ENCODE results near the gene BTD.

The BTD gene

GRCh38 chr3:15665510-15666150, 64.1 kb downstream of the BTD start:
- DNase-seq (ENCODE audit: low read depth in 2 of 2) = no peak

- no peak for DNase-seq (ENCODE audit: low read depth in 2 of 2)
Measured at GRCh38 chr3:15666277-15666676, 64.7 kb downstream of the BTD start.

- DNase-seq (ENCODE audit: low read depth in 2 of 2) = no peak
Measured at GRCh38 chr3:15667484-15667883, 65.9 kb downstream of the BTD start.

DNA sequence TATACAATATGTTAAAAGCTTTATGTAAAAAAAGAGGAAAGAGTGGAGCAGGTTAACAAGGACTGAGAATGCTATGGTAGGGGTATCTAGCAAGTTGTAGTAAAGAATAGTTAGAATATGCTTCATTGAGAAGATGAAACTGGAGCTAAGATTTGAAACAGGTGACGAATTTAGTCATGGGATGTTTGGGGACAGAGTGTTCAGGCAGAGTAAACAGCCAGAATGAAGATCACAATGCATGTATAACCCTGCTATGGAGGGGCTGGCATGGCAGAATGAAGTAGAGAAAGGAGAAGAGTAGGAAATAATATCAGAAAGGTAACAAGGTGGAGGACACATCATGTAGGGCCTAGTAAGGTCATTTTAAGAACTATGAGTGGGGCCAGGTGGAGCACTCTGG, 72.0 kb downstream of the BTD start:
- DNase-seq (ENCODE audit: low read depth in 2 of 2) = no peak

- no peak for DNase-seq (ENCODE audit: low read depth in 2 of 2)
Measured at GRCh38 chr3:15676259-15676658, 74.7 kb downstream of the BTD start.

DNA sequence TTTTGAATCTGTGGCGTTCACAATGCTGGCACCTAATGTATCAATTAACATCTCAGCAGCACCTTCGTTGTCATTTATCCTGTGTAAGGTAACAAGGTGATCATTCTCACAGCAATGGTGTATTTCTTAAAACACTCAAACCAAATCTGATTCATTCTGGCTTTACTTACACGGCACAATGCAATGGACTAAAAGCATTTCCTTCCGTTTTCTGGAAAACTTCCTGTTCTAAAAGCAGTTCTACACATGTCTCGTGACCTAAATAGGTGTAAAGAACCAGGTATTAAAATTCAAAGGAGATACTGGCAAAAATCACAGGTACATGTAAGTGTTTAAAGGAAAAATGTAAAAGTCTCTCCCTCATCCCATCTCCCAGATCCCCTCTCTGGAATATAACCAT, 77.8 kb downstream of the BTD start:
- no peak for DNase-seq (ENCODE audit: low read depth in 2 of 2)

DNA sequence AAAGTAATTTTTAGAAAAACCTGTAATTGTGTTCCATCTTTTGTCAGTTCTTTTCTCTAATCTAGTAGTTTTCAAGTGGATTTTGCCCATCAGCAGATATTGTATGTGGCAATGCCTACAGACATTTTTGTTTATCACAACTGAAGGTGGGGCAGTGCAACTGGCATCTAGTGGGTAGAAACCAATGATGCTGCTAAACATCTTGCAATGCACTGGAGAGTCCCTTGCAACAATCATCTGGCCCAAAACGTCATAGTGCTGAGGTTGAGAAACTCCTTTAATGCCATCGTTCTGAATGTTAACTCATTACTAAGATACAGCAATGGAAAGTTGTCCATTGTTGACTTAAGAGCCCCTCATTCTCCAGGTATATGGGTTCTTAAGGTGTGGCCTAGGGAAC, 80.1 kb downstream of the BTD start:
- DNase-seq (ENCODE audit: low read depth in 2 of 2) = no peak

GRCh38 chr3:15682561-15683185, 81.1 kb downstream of the BTD start:
- no peak for DNase-seq (ENCODE audit: low read depth in 2 of 2)

GRCh38 chr3:15683253-15683652, 81.7 kb downstream of the BTD start:
- no peak for DNase-seq (ENCODE audit: low read depth in 2 of 2)

DNA sequence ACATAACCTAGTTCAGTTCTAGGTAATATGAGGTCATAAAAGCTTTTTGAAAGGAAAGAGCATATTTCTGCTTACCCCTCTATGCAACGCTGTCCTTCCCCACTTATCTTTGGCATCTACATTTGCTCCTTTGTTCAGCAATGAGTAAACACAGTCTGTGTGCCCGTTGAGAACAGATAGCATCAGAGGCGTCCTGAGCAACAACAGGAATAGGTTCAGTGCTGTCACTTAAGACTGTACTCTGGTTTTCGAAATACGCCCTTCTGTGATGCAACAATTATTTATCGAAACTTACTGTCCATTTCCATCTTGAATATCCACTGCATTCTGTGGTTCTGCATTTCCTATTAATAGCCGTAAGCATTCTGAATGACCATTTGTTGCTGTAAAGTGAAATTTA, 84.4 kb downstream of the BTD start:
- no peak for DNase-seq (ENCODE audit: low read depth in 2 of 2)

DNA sequence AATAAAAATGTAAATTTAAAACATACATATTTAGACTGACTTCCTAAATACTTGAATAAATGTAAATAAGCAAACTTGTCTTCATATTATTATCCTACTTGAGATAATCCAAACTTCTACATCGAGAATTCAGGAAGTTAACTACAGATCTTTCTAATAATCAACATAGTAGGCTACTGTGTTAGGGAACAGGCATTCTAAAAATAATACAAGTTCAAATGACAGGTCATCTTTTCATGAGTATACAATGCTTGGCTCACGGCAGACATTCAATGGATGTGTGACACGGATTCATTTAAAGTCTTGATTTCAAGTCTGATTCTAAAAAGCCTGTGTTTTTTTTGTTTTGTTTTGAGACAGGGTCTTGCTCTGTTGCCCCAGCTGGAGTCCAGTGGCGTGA, 88.7 kb downstream of the BTD start:
- no peak for DNase-seq (ENCODE audit: low read depth in 2 of 2)

- DNase-seq (ENCODE audit: low read depth in 2 of 2) = no peak
Measured at GRCh38 chr3:15690748-15691147, 89.2 kb downstream of the BTD start.

DNA sequence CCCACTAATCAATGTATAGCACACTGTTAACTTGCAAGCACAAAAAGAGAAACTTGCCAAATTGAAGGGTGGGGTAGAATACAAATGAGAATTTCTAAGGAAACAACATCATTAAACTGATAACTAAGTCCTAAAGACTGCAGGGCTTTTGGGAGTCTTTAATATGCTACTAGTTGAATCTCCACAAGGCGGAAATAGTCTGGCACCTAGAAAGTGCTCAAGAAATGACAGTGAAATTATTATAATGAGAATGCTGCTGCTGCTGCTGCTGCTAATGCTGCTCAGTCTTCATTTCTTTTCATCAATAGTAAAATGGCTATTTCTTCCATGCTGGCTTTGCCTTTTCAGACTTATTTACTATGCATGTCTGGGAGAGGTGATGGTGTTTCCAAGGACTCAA, 91.8 kb downstream of the BTD start:
- no peak for DNase-seq (ENCODE audit: low read depth in 2 of 2)

DNA sequence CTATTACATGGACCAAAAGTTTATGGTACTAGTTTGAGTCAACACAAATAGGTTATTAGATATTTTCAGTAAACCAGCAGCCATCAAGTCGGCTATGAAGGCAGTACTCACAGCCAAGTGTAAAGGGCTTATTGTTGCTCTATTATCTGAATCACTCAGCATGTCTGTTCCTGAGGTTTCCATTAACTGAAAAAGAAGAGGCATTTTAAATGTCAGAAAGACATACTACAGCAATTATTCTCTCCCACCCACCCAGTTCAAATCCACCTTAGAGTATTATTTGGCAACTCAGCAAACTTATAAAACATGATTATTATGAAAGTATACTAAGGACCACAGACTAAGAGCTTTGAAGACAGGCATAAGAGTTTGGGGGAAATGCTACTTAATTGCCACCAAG, 93.1 kb downstream of the BTD start:
- no peak for DNase-seq (ENCODE audit: low read depth in 2 of 2)

Measured in stimulated activated CD4-positive, alpha-beta T cell treated with anti-CD3 and anti-CD28 coated beads, Interleukin-1b, Interleukin-23, amount 100 ng/mL, for 4 hours (primary cell).